ENCODE results near the gene DEFB113.

Gene DEFB113

DNA sequence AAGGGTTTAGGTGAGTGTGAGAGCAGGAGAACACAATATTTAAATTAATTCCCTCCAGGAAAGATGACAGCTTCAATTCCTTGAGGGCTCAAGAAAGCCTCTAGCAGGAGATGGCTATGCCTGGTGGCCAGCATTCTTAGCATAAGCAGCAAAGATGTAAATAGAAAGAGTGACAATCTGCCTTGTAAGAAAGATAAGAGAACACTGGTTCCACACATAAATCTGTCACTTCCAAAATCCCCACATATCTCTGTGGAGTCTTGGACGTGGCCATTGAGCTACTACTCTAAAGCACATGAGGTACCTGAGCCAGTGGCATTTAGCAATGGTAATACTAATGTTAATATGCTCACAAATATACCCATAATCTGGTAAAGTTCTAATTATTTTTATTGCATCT, 34.7 kb downstream of the DEFB113 start:
- no peak for DNase-seq

DNA sequence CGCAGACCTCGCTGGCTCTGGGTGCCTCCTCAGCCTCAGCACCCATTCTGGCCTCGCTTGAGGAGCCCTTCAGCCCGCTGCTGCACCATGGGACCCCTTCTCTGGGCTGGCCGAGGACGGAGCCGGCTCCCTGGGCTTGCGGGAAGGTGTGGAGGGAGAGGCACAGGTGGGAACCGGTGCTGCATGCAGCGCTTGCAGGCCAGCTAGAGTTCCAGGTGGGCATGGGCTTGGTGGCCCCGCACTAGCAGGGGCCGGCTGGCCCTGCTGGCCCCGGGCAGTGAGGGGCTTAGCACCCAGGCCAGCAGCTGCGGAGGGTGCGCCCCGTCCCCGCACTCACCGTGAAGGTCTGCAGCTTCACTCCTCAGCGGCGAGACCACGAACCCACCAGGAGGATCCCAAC, 35.9 kb downstream of the DEFB113 start:
- DNase-seq: no peak

DNA sequence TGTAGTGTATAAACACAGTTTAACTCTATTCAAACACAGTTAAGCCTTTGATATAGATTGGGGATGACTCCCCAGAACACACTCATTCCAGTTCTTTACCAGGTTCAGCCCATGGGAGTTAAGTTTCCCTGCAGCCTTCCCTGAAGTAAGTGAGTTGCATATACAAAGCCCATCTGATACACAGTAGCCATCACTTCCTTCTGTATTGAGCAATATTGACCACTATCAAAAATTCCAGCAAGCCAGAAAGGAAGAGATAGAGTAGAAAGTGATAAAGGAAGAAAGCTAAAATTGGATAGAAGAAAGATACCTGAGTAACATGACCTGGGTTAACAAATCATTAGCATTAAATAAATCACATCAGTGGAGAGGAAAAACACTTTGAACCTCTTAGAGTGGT, 40.1 kb downstream of the DEFB113 start:
- no peak for DNase-seq

DNA sequence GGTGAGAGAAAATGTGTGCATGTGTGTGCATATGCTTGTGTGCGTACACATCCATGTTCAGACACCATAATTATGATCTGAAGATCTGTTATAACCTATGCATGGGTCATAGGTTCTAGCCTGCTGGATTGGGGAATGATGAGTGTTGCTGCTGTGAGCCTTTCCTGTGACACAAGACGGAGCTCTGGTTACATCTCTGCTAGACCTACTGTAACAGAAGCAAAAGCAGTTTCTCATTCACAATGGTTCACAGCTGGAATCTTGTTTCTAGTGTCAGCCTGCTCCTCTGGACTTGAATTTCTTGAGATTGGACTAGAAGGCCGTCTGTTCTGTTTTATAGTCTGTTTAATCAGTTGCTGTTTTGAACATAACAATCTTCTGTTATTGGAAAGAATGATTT, 45.6 kb downstream of the DEFB113 start:
- no peak for DNase-seq

DNA sequence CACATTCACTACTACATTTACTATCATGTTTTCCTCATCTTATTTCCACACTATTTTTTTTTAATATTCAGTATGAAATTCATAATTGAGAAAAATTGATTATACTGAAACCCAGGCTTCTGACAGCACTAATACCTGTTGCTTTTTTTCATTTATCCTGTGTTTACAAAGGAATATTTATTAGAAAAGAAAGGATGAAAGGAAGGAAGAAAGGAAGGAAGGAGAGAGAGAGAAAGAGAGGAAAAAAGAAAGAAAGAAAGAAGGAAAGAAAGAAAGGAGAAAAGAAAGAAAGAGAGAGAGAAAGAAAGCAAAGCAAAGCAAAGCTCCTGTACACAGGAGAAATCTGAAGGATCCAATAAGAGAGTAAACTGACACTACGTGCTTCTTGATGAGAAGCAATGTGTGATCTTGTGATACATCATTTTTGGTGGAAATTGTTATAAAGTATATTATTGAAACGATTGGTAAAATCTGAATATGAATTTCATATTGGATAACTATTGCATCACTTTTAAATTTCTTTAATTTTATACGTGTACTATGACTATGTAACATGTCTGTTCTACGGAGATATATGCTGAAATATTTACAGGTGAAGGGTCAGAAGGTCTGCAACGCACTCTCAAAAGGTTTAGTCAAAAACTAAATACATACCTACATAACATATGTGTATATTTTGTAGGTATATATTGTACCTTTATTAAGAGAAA, 49.3 kb downstream of the DEFB113 start:
- no peak for DNase-seq

DNA sequence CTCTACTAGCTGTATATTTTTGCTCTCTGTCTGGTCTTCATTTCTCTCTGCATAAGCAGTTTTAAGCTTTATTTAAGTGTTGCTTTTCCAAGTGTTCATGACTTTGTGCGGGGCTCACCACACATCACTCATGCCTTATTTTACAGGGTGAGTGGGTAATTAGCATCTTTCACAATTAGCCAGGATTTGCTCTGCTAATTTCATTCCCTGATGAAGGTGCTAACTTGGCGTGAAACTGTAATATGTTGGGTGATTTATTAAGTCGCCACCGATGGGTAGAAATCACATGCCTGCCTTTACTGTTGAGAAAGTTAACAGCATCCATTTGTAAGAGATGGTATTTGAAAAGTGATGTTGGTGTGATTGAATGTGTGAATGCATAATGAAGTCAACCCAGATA, 50.2 kb downstream of the DEFB113 start:
- no peak for DNase-seq

DNA sequence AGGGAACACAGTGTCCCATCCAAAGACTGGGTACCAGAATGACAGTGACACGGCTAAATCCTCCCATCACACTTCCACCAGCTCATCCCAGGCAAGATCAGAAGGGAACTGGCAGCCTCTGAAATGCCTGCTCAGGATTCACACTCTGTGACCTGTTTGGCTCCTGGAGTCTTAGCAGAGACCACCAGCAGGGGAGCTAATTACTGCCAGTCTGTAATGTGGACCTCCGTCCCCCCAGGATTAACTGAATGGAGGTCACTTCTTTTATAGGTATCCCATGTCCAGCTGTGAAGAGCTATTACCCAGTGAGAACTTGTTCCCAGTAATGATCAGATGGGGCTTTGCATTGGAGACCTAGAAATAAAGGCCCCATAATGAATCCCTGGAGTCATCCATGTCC, 50.6 kb downstream of the DEFB113 start:
- no peak for DNase-seq

Data from NCI-H1092 (cell line).